HG02798 (cell line): ENCODE measurements around the gene SLC27A6.
"Not testable (repeated sequence)": the region's sequence is repeated elsewhere in the genome, so short reads cannot be mapped to it uniquely, and the experiment has no call there.

Experiments used
- ATAC-seq: cut with Tn5 transposase; IDR thresholded peaks from one replicate; pipeline ENCODE4 v1.9.1; 2021; ENCODE audit warnings: mild to moderate bottlenecking; ENCODE audit not compliant: unreplicated experiment, poor library complexity

SLC27A6 gene

DNA sequence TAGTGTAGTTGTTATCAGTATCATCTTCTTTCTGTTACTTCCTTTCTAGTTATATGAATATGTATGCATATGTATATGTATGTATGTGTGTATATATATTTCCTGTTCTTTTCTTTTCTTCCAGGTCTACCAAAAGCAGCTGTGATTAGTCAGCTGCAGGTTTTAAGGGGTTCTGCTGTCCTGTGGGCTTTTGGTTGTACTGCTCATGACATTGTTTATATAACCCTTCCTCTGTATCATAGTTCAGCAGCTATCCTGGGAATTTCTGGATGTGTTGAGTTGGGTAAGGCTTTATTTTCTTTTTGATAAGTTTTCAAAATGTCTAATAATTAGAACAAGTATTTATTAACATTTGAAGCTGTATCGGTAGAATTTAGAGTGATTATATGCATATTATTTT, 23.2 kb downstream of the SLC27A6 start:
- ATAC-seq = no peak

DNA sequence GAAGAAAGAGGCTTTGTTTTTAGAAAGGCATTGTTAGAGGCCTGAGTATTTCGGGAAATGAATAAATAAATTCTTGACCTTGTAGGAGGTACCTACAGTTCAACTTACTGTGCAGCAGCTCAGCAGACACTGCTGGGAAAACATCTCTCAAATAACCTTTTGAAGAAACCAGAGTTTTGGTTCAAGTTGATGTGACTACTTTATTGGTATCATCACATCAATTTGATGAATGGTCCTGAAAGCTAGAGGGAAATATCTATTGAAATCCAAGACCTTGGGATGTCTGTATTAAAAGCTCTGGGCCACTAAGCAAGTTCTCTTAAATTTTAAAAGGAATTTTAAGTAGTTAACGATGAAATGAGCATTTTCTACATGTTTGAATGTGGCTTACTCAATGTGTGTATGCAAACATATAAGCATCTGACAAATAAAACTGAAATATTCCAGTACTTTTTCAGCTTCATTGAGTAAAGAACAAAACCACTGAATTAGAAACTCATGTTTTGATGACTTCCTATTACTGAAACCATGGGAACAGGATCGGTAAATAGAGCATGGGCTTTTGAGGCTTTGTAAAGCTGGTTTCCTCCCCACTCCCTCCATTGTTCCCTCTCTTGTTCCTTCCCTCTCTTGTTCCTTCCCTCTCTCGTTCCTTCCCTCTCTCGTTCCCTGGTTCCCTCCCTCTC, 36.7 kb downstream of the SLC27A6 start:
- ATAC-seq = no peak

DNA sequence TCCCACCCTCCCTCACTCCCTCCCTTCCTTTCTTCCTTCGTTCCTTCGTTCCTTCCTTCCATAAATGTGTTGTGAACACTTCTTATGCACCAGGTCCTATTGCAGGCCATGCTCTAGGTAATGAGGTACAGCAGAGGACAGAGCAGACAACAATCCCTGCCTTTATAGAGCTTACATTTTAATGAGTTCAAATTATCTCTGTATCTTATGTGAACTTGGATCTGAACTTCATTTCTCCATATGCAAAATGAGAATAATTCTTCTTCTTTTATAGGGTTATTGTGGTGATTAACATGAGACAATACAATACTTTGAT, 37.2 kb downstream of the SLC27A6 start:
- no peak for ATAC-seq

DNA sequence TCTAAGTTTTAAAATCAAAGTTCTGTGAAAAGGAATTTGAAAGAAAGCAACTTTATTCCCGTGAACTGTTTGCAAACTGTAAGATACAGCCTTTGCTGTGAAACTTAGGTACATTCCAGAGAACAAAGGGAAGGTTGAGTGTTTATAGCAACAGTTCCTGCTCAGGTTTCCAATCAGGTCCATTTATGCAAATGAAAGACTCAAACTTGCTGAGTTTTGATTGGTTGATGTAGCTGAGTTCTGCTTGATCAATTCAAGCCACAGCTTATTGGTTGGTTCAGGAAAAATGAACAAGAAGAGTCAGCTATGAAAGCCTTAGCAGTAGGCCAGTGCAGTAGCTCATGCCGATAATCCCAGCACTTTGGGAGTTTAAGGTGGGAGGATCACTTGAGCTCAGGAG, 37.9 kb downstream of the SLC27A6 start:
- ATAC-seq = no peak

DNA sequence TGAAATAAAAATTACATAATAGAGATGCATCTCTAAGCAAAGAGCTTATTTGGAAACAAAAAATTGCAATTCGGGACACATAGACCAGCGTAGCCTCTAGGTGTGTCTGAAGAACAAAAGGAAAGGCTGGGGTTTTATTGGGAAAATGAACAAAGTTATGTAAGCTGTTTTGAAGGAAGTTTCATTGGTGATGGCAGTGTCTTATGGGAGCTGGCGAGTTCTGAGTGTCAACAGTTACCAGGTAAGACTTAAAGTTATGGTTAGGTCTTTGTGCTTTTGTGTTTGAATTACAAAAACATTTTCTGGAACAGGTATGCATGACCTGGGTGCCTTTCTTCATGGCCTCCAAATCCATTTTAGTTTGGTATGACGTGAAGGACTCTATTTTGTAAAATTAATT, 48.9 kb downstream of the SLC27A6 start:
- no peak for ATAC-seq

DNA sequence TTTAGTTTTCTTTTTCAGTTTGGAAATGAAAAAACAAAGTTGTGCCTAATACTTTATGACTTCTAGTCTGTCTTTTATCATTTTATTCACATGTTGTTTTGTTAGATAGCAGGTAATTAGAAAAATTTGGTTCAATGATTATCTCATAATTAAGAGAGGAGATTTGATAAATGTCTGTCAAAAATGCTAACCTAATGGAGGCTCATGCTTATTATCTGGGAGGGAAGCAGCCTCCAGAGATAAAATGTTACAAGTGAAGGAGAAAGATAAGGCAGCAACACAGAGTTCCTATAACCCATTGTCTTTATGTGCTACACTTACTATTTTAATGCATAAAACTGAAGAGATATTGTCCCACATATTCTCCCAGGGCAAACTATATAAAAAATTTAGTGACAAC, 53.5 kb downstream of the SLC27A6 start:
- no peak for ATAC-seq

DNA sequence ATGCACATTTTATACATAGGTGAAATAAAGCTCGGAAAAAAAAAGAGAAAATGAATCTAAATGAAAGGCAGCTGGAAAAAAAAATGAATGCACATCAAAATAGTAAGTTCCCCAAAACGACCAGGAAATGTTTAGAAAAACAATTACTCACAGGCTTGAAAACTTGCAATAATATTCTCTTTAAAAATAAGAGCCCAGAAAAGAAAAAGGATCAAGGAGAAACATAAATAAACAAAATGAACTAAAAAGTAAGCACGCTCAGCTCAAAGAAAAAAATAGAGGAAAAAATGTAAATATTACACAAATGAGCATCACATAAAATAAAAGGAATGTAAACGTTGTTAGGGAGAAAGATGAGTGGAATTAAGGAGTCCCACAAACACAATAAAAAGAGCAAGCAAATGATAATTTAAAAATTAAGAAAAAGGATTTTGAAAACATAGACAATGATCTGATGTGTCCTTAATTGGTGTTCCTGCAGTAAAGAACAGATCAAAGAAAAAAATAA, 54.2 kb downstream of the SLC27A6 start:
- no peak for ATAC-seq

DNA sequence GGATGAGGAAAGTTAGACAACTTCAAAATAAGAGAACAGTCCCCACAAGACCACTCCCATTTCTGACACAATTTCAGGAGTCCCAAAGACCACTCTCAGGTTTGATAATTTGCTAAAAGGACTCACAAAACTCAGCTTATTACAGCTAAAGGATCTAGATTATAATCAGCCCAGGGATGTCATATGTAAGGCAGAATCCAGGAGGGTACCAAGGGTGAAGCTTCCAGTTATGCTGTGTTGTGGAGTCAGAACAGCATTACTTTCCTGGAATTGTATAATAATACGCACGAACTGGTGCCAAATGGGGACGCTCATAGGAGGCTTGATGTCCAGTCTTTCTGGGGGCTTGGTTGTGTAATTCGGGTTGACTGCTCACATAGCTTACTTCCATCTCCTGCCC, 55.4 kb downstream of the SLC27A6 start:
- ATAC-seq = no peak

DNA sequence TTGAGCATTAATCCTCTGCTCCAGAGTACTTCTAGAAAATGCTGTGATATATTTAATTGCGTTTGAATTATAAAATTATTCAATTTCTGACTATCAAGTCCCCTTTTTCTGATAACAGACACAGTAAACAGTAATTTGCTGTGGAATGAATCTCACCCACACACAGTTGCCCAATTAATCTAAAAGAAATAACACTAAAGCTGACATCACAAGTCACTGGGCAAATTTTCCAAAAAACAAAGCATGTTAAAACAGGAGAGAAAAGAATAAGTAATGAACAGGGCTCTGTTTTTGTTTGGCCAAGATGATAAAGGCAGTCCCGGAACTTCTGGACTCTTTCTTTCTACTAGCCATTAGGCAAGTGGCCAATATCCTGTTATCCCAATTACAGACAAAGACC, 56.5 kb downstream of the SLC27A6 start:
- no peak for ATAC-seq

DNA sequence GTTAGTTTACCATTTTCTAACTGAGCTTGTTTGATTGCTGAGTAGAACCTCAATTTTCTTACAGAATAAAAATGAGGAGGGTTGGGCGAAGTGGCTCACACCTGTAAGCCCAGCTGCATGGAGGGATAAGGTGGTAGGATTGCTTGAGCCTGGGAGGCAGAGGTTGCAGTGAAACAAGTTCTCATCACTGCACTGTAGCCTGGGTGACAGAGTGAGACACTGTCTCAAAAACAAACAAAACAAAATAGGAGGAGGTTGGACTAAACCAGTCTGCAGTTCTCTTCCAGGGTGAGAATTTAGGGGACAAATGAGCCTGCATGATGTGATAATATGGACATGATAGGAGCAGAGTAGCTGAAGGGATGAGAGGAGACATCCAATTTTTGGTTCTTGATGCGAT, 57.3 kb downstream of the SLC27A6 start:
- no peak for ATAC-seq

DNA sequence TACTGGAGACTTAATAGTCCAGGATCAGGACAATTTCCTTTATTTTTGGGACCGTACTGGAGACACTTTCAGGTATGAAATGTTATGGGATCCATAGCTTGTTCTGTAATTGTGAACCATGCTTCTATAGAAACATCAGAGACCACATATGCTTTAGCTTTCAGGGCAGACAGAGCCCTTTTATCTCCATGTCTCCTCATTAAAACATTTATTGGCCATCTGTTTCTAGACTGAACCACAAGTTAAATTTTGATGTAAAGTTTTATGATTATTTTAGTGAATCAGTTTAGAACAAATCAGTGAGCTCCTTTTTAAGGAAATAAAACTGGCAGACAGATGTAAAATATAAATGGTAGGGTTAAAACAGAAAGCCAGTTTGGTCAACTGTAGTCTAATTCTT, 62.0 kb downstream of the SLC27A6 start:
- no peak for ATAC-seq

DNA sequence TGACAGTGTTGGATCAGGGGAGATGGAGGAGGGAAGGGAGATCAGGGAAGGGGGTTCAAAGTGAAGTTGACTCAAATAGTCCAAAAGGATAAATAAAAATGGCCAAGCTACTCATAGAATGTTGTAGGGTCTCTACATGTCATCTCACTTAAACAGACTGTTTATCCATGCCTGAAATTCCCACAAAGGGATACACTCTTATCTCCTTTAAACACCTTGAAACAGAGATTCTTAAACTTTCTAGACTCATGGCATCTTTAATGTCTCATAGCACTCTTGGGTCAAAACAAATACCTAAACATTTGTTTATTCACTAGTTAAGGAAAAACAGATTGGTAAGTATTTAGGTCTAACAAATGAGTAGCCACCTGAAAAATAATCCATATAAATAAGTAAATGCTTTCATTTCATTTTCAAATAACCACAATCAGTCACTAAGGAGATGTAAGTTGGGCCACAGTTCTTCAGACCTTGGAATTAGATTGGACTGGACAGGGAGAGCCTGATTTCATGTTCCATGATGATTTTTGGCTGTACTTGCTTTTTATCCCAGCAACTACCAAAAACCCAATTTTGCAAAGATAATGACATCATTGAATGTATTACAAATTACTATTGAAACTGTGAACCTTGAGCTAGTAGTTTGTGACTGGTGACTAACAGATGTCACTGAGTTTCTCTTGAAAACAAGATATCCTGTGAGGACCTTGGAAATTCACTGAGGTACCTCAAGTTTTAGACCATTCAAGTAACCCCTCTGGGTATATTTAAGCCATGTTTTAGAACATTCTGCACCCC, 66.8 kb downstream of the SLC27A6 start:
- no peak for ATAC-seq

DNA sequence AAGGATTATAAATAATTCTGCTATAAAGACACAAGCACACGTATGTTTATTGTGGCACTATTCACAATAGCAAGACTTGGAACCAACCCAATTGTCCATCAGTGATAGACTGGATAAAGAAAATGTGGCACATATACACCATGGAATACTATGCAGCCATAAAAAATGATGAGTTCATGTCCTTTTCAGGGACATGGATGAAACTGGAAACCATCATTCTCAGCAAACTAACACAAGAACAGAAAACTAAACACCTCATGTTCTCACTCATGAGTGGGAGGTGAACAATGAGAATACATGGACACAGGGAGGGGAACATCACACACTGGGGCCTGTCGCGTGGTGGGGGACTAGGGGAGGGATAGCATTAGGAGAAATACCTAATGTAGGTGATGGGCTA, 71.0 kb downstream of the SLC27A6 start:
- not testable (repeated sequence) for ATAC-seq

DNA sequence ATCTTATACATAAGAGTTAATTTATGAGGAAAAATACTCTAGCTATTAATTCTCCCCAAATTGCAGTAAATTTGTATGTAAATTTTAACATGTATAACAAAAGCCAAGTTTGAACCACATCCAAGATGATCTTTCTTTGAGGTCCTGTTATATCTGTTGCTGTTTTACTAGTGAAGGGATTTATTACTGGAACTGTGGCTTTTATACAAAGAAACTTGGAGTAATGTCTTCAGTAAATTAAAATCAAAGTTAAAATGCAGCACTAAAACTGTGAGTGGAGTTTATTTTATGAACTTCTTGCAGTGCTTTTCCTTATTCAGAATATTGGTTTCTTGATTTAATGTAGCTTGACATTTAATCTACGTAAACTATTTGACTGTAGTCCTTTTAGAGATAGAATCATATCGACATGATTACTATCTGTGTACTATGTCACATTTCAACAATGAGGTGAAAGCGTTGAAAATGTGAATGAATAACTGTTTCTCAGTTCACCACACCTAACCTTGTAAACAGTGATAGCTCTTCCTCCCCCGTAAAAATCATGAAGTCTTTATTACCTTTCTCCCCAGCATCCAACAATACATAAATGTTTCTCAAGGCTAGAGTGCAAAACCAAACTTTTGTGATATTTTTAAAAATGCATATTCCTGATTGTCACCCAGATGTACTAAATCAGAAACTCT, 76.1 kb downstream of the SLC27A6 start:
- ATAC-seq = no peak

DNA sequence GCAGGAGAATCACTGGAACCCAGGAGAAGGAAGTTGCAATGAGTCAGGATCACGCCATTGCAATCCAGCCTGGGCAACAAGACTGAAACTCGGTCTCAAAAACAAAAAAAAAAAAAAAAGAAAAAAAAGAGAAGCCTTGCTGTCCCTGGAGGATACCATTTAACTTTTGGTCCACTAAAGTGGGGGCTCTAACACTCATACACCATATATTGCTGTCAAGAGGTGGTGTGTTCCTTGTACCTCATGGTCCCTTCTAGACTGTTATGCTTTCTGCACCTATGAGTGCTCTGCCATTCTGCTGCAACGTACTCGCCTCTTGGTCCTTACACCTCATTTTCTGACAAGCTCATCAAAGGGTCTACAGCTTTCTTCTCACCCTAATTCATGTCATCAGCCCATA, 77.0 kb downstream of the SLC27A6 start:
- no peak for ATAC-seq

DNA sequence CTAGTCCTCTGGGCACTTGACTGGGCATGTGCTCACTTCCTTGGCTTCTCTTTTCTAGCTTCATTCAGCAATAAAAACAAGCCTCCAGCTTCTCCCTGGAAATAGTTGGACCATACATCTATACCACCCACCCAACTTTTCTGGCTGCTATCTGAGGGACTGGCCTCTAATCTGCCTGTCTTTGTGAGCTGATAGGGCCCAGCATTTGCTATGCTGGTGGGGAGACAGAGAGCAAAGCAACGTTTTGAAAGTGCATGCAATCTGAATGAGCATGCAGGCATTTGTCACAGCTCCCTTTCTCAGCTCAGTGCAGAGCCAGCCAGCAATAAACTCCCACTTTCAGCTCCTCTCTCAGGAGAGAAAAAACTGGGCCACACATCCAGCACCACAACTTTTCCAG, 78.6 kb downstream of the SLC27A6 start:
- no peak for ATAC-seq

DNA sequence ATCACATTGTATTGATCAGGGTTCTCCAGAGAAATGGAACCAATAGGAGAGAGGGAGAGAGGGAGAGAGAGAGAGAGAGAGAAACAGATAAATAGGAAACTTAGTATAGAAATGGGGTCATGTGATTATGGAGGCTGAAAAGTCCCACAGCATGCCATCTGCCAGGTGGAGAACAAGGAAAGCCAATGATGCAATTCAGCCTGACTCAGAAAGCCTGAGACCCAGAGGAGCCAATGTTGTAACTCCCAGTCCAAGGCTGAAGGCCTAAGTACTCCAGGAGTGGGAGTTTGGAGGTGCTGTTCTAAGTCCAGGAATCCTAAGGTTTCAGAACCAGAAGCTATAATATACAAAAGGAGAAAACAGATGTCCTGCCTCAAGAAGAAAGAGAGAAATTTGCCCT, 80.9 kb downstream of the SLC27A6 start:
- no peak for ATAC-seq

DNA sequence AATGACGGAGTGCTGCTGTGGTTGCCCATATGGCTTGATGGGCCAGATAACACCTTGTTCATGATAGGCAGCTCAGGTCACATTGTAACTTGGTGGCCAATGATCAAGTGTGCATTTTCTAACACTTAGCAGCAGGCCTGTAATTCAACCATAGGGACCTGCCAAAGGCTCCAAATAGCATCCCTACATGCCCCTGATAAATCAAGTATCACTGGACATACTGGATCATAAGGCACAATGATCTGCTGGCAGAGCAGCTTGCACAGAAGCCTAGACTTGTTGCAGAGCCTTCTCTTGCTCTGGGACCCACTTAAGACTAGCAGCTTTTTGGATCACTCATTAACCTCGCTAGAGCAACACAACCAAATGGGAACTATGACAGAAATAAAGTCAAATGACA, 83.2 kb downstream of the SLC27A6 start:
- no peak for ATAC-seq

DNA sequence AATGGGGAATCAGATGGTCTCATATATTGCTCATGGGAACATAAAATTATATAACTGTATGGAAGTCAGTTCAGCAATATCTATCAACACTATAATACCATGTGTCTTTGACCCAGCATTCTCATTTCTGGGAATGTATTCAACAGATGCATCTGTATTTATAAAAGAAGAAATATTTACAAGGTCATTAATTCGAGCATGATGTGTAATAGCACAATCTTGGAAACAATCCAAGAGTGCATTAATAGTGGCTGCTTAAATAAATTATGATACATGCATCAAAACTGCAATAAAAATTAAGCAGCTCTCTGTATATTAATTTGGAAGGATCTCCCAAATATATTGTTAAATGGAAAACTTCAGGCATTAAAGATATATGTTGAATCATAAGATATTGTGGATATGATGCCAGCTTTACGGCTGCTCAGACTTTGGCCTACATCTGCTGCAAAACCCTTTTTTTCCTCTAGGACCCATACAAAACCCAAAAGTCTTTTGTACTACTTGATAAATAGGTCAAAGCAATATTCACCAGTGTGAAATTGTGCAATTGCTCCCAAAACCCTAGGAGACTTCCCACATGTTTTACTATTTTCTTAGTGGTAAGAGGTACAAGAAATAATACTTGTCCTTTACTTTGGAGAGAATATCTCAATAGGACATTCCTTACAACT, 84.0 kb downstream of the SLC27A6 start:
- ATAC-seq = no peak

DNA sequence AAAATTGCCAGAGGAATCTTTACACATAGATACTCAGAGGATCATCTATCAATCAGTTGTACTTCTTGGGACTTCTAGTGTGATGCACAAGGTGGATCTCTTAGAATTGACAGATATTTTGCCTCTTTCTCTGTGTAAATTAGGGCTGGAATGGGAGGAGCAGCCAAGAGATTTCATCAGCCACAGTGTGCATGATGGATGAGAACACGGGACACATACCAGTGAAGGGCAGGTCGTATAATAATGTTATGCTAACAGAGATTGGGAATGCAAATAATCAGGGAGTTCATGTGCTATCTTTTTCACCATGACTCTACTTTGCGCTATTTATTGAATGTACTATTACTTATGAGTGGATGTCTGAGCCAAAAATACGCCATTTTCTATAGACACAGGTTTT, 86.0 kb downstream of the SLC27A6 start:
- ATAC-seq = no peak

DNA sequence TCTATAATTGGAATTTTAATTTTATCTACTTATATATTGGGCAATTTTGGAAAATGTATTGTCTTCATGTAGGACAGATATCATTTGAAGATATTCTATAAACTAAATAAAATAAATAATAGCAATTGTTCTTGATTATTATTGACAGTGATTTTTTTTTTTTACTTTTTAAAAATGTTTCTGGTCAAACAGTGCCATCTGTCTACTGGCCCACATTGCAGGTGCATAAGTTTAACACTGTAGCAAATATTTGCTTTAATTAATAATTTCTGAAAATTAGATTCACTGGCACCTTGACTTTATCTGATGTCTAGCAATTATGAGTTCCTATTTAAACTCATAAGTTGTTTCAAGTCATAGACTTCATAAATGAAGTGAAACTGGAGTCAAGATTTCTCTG, 88.2 kb downstream of the SLC27A6 start:
- ATAC-seq = no peak
